GF-D8 (cell line): ENCODE results near the gene ZNF84.

Experiments
- DNase-seq: peaks from one replicate; lab custom pipeline; 2025; lab: John Stamatoyannopoulos, UW

Gene ZNF84

GRCh38 chr12:133037207-133038005 is at the start of gene ZNF84:
ZNF84 (plus strand) TSS chr12:133037509; CDS start chr12:133041468, 3,959 bp downstream.
- DNase-seq, result peak; percentile 95

DNA sequence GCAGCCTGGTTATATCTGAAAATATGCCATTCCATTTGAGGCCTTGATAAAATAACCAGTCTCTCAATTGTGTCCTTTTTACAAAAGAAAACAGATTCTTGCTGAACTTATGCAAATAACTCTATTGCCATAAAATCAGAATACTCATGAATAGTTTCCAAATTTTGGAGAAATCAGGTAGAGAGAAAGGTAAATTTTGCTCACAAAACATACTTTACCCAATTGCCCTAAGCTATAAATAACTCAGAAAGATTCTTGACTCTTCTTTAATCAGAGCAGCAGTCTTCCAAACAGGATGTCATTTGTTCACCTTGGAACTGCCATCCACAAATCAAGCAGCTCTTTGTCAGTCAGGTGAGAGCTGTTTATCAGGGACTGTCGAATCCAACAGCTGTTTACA is 38.6 kb upstream of the ZNF84 start:
- DNase-seq, result no peak

GRCh38 chr12:133010657-133011297 is 26.5 kb upstream of the ZNF84 start:
- DNase-seq, result no peak

- no peak for DNase-seq
Observed at GRCh38 chr12:133023566-133023965, 13.7 kb upstream of the ZNF84 start.

DNA sequence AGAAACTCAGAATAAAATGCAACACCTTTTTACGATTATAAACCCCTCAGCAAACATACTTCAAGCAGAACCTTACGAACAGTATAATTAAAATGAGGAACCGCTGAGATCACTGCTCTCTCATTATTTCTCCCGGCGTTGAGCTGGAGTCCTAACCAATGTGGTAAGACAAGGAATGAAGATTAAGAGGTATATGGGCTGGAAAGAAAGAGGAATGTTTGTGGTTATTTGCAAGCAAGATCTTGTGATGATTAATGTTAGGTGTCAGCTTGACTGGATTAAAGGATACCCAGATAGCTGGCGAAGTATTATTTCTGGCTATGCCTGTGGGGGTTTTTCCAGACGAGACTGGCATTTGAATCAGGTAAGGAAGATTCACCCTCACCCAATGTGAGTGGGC is 10.3 kb upstream of the ZNF84 start:
- no peak for DNase-seq

DNA sequence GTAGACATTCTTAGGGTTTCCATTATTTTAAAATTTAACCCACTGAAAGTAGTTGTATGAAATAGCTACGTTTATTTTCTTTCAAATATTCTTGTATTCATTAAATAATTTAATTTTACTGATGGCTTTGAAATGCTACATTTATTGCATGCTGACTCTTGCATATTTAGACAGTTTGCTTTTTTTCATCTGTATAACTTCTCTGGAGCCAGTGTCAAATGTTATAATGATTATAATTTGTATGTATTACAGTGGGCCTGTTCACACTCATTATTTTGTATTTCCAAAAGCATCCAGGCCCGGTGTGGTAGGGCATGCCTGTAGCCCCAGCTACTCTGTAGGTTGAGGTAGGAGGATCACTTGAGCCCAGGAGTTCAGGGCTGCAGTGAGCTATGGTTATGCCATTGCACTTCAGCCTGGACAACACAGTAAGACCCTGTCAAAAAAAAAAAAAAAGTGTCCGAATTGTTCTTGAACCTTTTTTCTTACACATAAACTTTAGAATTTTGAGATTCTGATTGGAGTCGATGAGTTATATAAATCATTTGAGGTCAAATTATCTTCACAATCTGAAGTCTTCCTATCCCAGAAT is 905 bp downstream of the ZNF84 start:
- no peak for DNase-seq

GRCh38 chr12:133046698-133047097 is 9.4 kb downstream of the ZNF84 start:
- DNase-seq, result no peak

- no peak for DNase-seq
Observed at GRCh38 chr12:133057446-133057845, 20.1 kb downstream of the ZNF84 start.

GRCh38 chr12:133058203-133059113 is 21.1 kb downstream of the ZNF84 start:
- DNase-seq, result no peak

- DNase-seq, result no peak
Observed at GRCh38 chr12:133061954-133062353, 24.6 kb downstream of the ZNF84 start.

DNA sequence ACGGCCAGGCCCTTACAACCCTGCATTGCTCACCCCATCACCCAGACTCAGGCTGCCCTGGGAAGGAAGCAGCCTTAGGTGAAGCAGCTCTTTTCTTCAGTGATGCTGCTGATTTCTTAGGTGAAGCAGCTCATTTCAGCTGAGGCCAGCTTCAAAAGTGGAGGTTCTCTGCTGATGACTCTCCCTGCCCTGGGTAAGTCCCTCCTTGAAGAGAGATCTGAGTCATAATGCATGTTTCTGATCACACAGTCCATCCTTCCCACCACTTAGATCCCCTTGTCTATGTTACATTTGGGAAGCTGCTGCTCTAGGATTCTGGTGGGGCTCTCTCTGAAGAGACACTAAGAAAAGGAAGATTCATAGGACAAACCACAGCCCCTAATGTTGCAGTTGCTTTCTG is 26.2 kb downstream of the ZNF84 start:
- DNase-seq, result no peak

- DNase-seq, result no peak
Observed at GRCh38 chr12:133073836-133074235, 36.5 kb downstream of the ZNF84 start.

- DNase-seq, result peak; percentile 99
Observed at GRCh38 chr12:133080026-133080367, 42.7 kb downstream of the ZNF84 start.

DNA sequence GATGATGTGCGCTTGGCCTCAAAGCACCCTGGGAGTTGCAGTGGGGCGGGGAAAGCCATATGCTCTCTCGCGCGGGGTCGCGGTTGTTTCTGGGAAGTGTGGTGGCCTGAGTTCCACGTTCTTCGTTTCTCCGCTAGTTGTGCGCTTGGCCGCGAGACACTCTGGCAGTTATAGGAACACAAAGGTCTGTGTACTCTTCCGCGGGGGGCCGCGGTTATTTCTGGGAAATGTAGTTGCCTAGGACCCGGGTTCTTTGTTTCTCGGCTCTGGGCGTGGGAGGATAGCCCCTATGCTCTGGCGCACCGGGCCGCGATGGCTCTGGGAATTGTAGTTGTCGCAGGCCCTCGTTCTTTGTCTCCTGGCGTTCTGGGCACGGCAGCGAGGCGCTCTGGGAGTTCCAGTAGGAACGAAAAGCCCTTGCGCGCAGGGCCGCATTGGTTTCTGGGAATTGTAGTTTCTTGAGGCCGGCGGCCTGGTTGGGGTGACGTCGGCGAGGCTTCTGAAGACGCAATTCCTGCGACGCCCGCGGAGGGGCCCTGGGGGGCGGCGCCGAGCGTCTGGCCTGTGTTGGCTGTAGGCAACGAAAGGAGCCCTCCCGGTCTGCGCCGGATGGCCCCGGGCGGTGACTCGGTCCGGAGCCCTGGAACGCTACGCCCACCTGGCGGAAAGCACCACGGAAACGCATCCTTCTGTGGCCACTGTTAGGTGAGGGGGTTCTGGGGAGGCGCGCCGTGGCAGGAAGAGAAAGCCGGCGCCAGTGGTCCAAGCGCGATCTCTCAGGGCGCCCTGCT is 43.3 kb downstream of the ZNF84 start, which contains the start of gene ZNF140:
ZNF140 (plus strand) TSS at position 556 of the 791 bp plus-strand sequence. CDS start 398 bp downstream, outside the sequence.
- DNase-seq, result peak; percentile 96

DNA sequence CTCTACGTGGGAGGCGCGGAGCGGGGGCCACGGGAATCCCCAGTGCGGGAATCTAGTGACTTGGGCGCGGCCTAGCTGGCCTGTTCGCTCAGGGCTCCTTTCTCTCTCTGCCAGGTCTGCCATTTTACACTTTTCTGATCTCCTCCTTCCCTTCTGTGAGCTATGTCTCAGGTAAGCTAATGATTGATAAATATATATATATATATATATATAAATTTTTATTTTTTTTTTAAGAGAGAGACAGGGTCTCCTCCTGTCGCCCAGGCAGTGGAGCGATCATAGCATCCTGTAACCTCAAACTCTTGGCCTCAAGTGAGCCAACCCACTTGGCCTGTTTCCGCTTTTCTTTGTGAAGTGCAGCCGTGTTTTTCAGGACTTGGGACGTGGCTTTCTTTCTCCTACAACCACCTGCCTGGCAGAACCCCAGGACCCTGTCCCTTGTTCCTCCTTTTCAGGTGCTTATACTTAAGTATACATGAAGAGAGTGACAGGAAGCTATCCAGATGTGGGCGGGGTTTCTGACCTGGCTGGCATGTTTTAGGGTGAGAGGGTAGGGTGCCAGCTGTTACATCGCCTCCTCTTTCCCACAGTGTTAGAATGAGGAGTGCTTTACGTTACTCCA is 44.0 kb downstream of the ZNF84 start:
- no peak for DNase-seq

- no peak for DNase-seq
Observed at GRCh38 chr12:133083345-133083744, 46.0 kb downstream of the ZNF84 start.

GRCh38 chr12:133105620-133106019 is 68.3 kb downstream of the ZNF84 start:
- no peak for DNase-seq

DNA sequence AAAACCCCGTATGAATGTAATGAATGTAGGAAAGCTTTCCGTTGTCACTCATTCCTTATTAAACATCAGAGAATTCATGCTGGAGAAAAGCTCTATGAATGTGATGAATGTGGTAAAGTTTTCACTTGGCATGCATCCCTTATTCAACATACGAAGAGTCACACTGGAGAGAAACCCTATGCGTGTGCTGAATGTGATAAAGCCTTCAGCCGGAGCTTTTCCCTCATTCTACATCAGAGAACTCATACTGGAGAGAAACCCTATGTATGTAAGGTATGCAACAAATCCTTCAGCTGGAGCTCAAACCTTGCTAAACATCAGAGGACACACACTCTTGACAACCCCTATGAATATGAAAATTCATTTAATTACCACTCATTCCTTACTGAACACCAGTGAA is 68.9 kb downstream of the ZNF84 start:
- no peak for DNase-seq

GRCh38 chr12:133107121-133107520 is 69.8 kb downstream of the ZNF84 start:
- DNase-seq, result no peak

- no peak for DNase-seq
Observed at GRCh38 chr12:133108150-133108549, 70.8 kb downstream of the ZNF84 start.
